Stimulated activated CD8-positive, alpha-beta memory T cell treated with anti-CD3 and anti-CD28 coated beads, Interleukin-12 subunit alpha, Interleukin-12 subunit beta, amount 100 ng/mL, for 24 hours (primary cell): ENCODE measurements around the gene OAS1.

Experiments used
- DNase-seq: peaks from one replicate; pipeline ENCODE4 v3.0.0-alpha.2; 2020; ENCODE audit errors: extremely low read depth

Gene OAS1

DNA sequence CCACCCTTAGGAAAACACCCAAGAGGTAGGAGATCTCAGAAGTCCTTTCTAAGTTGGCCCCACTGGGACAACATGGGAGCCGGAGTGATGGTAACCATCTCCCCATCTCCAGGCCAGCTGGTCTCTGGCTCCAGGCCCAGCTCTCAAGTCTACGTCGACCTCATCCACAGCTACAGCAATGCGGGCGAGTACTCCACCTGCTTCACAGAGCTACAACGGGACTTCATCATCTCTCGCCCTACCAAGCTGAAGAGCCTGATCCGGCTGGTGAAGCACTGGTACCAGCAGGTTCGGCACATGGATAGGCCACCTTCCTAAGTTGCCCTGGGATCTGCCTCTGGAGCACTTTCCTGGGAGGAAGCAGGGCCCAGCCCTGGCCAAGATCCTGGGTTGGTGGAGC lies 60.5 kb downstream of the OAS1 start:
- DNase-seq, result no peak

DNA sequence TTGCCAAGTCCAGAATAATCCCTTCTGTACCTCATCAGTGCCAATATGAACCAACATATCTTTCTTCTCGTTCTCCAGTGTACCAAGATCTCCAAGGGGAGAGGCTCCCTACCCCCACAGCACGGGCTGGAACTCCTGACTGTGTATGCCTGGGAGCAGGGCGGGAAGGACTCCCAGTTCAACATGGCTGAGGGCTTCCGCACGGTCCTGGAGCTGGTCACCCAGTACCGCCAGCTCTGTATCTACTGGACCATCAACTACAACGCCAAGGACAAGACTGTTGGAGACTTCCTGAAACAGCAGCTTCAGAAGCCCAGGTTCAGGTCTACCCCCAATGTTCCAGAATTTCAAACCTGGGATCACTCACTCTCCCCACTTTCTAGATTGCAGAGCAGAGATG lies 61.1 kb downstream of the OAS1 start:
- no peak for DNase-seq
